GM21529 (cell line): ENCODE data around the gene AFF1.

Experiments
- ATAC-seq: cut with Tn5 transposase; IDR thresholded peaks from one replicate; pipeline ENCODE4 v1.9.1; 2021; ENCODE audit not compliant: unreplicated experiment

Gene AFF1

GRCh38 chr4:86934771-86935565 lies at the start of gene AFF1:
Gene AFF1, plus strand, starts transcription at chr4:86935011. Its CDS starts 13,523 bp downstream, at chr4:86948534.
- ATAC-seq: peak; percentile 49

- ATAC-seq: no peak
These were observed 44.0 kb upstream of the AFF1 start for GRCh38 chr4:86890790-86891189.

GRCh38 chr4:86891762-86892635 lies 42.8 kb upstream of the AFF1 start, which contains the start of gene C4orf36:
Gene C4orf36, minus strand, starts transcription at chr4:86892422. Its CDS starts 902 bp downstream, at chr4:86891520.
- peak; percentile 49 for ATAC-seq

- no peak for ATAC-seq
These were observed 42.2 kb upstream of the AFF1 start for GRCh38 chr4:86892636-86892960.

GRCh38 chr4:86893136-86893535 lies 41.7 kb upstream of the AFF1 start:
- no peak for ATAC-seq

GRCh38 chr4:86894455-86894854 lies 40.4 kb upstream of the AFF1 start:
- no peak for ATAC-seq

GRCh38 chr4:86895692-86896488 lies 38.9 kb upstream of the AFF1 start:
- peak; percentile 56 for ATAC-seq

- no peak for ATAC-seq
These were observed 38.2 kb upstream of the AFF1 start for GRCh38 chr4:86896596-86896995.

- no peak for ATAC-seq
These were observed 36.2 kb upstream of the AFF1 start for GRCh38 chr4:86898562-86898961.

- ATAC-seq: no peak
These were observed 32.9 kb upstream of the AFF1 start for GRCh38 chr4:86901864-86902263.

GRCh38 chr4:86908251-86908657 lies 26.6 kb upstream of the AFF1 start:
- no peak for ATAC-seq

GRCh38 chr4:86909546-86910295 lies 25.1 kb upstream of the AFF1 start:
- no peak for ATAC-seq

- ATAC-seq: no peak
These were observed 24.4 kb upstream of the AFF1 start for GRCh38 chr4:86910369-86910768.

- ATAC-seq: no peak
These were observed 23.8 kb upstream of the AFF1 start for GRCh38 chr4:86910820-86911684.

GRCh38 chr4:86916392-86916791 lies 18.4 kb upstream of the AFF1 start:
- no peak for ATAC-seq

- no peak for ATAC-seq
These were observed 17.4 kb upstream of the AFF1 start for GRCh38 chr4:86917212-86918039.

GRCh38 chr4:86918539-86919072 lies 16.2 kb upstream of the AFF1 start:
- no peak for ATAC-seq

GRCh38 chr4:86919561-86920223 lies 15.1 kb upstream of the AFF1 start:
- no peak for ATAC-seq
